Osteocyte (in vitro differentiated cells): Measurements from ENCODE around the gene DST. TPM values are rescaled to one million over a fixed set of nuclear protein-coding genes. Genes with fewer than 3 reads are reported as not detected.

ENCODE experiments used
- DNase-seq: peaks from one replicate; pipeline ENCODE4 v3.0.0; 2021; ENCODE audit warnings: mixed read lengths; ENCODE audit not compliant: unreplicated experiment; ENCODE audit errors: extremely low spot score
- H3K27ac Mint-ChIP-seq: one replicate; pipeline ENCODE4 v1.8.0; 2021; ENCODE audit warnings: mild to moderate bottlenecking, mixed read lengths; ENCODE audit not compliant: unreplicated experiment
- H3K27me3 Mint-ChIP-seq: one replicate; pipeline ENCODE4 v1.8.0; 2021; ENCODE audit warnings: mixed read lengths; ENCODE audit not compliant: unreplicated experiment
- H3K36me3 Mint-ChIP-seq: one replicate; pipeline ENCODE4 v1.8.0; 2021; ENCODE audit warnings: mixed read lengths; ENCODE audit not compliant: unreplicated experiment
- H3K4me1 Mint-ChIP-seq: one replicate; pipeline ENCODE4 v1.8.0; 2021; ENCODE audit warnings: mixed read lengths; ENCODE audit not compliant: unreplicated experiment
- H3K4me3 Mint-ChIP-seq: one replicate; pipeline ENCODE4 v1.8.0; 2021; ENCODE audit warnings: mild to moderate bottlenecking, moderate library complexity, mixed read lengths; ENCODE audit not compliant: unreplicated experiment
- H3K9me3 Mint-ChIP-seq: one replicate; pipeline ENCODE4 v1.8.0; 2021; ENCODE audit warnings: mixed read lengths; ENCODE audit not compliant: unreplicated experiment
- total RNA-seq: library from RNA; stranded (reverse); gene quantifications from 2 replicates; pipeline ENCODE4 v1.2.1, GENCODE V29; 2021
- TF ChIP-seq, protein P1 (sequence below): fragments of 200-600 bp; sonication (generic); IDR thresholded peaks from 2 replicates; pipeline ENCODE4 v1.5.0; 2021; ENCODE audit warnings: antibody characterized with exemption, mild to moderate bottlenecking, moderate library complexity

The DST gene
- total RNA-seq, 1 donor from 2014 or later: 240 TPM

DNA sequence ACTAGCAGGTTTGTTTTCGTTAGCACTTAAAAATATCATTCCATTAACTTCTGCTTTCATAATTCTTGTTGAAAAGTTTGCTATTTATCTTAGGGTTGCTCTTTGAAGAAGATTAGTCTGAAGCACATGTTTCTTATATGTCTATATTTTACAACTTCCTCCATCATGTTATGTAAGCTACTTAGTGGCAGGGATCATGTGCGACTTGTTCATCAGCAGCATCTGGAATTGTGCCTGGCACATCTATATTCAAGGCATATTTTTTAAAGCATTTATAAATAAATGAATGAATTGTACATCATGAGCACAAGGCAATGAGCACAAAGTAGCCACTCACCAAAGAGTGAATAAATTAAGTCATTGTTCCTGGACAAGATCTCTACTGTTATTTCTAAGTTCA, 208.1 kb downstream of the DST start:
- Mint-ChIP-seq H3K27me3 (peaks cover 16% of the 10 kb centered on the region), H3K4me1 (no peaks in the 10 kb centered on the region), H3K9me3 (peaks cover 9% of the 10 kb centered on the region), H3K4me3 (no peak overlapping the region), H3K27ac (no peak overlapping the region), H3K36me3 (no peaks in the 10 kb centered on the region)
- DNase-seq: no peak
- TF ChIP-seq, protein P1, sequence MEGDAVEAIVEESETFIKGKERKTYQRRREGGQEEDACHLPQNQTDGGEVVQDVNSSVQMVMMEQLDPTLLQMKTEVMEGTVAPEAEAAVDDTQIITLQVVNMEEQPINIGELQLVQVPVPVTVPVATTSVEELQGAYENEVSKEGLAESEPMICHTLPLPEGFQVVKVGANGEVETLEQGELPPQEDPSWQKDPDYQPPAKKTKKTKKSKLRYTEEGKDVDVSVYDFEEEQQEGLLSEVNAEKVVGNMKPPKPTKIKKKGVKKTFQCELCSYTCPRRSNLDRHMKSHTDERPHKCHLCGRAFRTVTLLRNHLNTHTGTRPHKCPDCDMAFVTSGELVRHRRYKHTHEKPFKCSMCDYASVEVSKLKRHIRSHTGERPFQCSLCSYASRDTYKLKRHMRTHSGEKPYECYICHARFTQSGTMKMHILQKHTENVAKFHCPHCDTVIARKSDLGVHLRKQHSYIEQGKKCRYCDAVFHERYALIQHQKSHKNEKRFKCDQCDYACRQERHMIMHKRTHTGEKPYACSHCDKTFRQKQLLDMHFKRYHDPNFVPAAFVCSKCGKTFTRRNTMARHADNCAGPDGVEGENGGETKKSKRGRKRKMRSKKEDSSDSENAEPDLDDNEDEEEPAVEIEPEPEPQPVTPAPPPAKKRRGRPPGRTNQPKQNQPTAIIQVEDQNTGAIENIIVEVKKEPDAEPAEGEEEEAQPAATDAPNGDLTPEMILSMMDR: no peak

GRCh38 chr6:56433119-56433518, 209.6 kb downstream of the DST start:
- TF ChIP-seq, protein P1: no peak
- no peak for DNase-seq
- H3K27ac Mint-ChIP-seq: no peak overlapping the region
- no peaks in the 10 kb centered on the region for H3K36me3 Mint-ChIP-seq
- H3K4me1 Mint-ChIP-seq: no peaks in the 10 kb centered on the region
- H3K9me3 Mint-ChIP-seq: peaks cover 9% of the 10 kb centered on the region
- peaks cover 21% of the 10 kb centered on the region for H3K27me3 Mint-ChIP-seq
- H3K4me3 Mint-ChIP-seq: no peak overlapping the region

GRCh38 chr6:56432194-56432593, 210.5 kb downstream of the DST start:
- Mint-ChIP-seq H3K4me1 (no peaks in the 10 kb centered on the region), H3K36me3 (no peaks in the 10 kb centered on the region), H3K9me3 (peaks cover 9% of the 10 kb centered on the region), H3K27me3 (peaks cover 30% of the 10 kb centered on the region), H3K4me3 (no peak overlapping the region), H3K27ac (no peak overlapping the region)
- TF ChIP-seq, protein P1: no peak
- DNase-seq: no peak

GRCh38 chr6:56430629-56431600, 211.8 kb downstream of the DST start:
- DNase-seq: no peak
- Mint-ChIP-seq H3K27me3 (peaks cover 32% of the 10 kb centered on the region), H3K9me3 (peaks cover 9% of the 10 kb centered on the region), H3K36me3 (no peaks in the 10 kb centered on the region), H3K27ac (no peak overlapping the region), H3K4me3 (no peak overlapping the region), H3K4me1 (no peaks in the 10 kb centered on the region)
- TF ChIP-seq, protein P1: no peak

- Mint-ChIP-seq H3K4me1 (no peaks in the 10 kb centered on the region), H3K9me3 (no peaks in the 10 kb centered on the region), H3K4me3 (no peak overlapping the region), H3K27ac (no peak overlapping the region), H3K36me3 (no peaks in the 10 kb centered on the region), H3K27me3 (peaks cover 36% of the 10 kb centered on the region)
- TF ChIP-seq, protein P1: no peak
- no peak for DNase-seq
Measured at GRCh38 chr6:56424542-56425083, 218.1 kb downstream of the DST start.
